Glomerular visceral epithelial cell (primary cell): ENCODE measurements around the gene UTP4.
A peak's percentile ranks its signal among the peaks of the same experiment; 100 is the strongest.
"Not testable (repeated sequence)": the region's sequence is repeated elsewhere in the genome, so short reads cannot be mapped to it uniquely, and the experiment has no call there.

Source experiments
- DNase-seq: peaks from one replicate; pipeline ENCODE4 v3.0.0-alpha.2; 2016; ENCODE audit errors: extremely low spot score

The UTP4 gene

DNA sequence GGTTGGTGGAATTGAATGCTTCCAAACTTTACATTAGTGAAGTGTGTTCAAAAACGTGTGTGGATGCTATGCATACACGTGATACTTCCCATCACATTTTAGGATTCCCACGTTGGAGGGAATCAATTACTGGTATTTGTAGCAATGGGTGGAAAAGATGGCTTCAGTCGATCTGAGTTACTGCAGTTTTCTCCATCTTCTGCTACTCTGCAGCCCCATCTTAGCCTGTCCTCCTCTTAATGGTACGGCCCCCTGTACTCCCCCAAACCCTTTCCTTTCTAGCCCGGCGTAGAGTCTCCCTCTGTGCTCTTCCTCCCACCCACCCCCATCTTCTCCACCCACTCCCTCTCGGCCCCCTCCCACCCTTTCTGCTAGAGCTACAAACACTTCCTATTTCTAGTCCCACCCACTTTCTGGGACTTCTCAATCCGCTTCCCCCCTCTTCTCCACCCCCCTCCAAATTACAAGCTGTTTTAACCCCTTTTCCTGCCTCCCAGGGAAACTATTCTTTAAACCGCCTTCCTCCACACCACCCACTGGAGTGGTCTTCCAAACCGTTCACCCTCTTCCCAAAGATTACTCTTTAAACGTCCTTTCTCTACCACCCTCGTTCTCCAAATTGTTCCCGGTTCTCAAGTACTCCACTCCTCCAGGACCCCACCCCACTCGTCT, 1.1 kb upstream of the UTP4 start:
- DNase-seq = peak; percentile 27

DNA sequence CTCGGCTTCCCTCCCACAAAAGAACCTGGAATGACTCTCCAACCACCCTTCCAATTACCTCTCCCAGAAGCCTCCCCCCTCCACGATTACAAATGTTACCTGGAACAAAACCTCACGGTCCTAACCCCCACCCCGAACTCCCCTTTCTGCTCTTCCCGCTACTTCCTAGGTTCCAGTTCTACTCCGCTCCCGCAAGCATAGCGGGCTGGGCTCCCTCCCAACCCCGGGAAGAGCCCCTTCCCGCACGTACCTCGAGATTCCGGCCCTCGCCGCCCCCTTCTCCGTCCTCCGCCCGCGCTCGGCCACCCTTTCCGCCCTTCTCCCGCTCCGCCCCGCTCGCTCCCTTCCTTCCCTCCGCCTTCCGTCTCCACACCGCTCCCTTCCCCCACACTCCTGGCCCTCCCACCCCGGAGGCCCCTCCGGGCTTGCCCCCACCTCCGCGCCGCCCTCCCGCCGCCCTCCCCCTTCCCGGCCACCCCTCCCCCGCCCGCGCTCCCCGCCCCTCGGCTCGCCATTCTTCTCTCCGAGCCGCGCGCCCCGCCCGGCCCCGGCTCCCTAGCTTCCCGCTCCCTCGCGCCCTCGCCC, 518 bp upstream of the UTP4 start:
- DNase-seq = peak; percentile 87

DNA sequence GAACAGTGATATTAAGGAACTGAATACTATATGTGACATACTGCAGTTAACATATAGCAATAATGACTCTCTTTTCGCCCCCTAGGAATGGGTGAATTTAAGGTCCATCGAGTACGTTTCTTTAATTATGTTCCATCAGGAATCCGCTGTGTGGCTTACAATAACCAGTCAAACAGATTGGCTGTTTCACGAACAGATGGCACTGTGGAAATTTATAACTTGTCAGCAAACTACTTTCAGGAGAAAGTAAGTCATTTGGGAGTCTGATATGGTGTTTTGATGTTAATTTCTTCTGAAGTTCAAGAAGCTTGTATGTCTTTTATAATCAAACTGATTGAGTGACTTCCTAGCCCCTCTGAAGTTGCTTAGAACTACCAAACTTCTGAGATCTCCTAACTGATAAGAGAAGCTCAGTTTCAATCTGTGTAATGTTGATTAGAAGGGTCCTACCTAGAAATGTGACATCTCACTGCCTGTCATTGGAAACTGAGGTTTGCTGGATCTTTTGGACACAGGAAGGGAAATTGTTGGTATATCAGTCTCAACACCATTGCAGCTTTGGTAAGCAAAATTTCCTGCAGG, 1.0 kb downstream of the UTP4 start:
- no peak for DNase-seq

DNA sequence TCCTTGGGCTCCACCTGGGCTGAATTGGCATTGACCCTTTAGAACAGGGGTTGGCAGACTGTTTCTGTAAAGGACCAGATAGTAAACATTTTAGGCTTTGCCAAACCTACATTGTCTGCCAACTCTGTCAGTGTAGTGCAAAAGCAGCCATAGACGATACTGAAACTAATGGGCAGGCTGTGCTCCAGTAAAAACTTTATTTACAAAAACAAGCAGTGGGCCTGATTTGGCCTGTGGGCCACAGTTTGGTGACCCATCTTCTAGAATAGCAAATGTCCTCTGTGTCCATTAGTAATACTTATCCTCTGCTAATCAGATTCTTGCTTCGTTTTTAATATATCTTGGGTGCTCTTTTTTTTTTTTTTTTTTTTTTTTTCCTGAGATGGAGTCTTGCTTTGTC, 6.2 kb downstream of the UTP4 start:
- DNase-seq = no peak

DNA sequence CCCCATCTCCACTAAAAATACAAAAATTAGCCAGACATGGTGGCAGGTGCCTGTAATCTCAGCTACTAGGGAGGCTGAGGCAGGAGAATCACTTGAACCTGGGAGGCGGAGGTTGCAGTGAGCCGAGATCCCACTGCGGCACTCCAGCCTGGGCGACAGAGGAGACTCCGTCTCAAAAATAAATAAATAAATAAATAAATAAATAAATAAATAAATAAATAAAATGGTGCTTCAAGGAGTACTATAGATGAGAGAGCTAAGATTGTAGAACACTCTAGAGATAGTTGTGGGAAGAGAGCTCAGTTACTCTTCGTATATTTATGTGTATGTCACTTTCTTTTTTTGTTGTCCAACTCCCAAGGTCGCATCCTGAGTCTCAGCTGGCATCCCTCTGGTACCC, 7.0 kb downstream of the UTP4 start:
- DNase-seq = not testable (repeated sequence)

DNA sequence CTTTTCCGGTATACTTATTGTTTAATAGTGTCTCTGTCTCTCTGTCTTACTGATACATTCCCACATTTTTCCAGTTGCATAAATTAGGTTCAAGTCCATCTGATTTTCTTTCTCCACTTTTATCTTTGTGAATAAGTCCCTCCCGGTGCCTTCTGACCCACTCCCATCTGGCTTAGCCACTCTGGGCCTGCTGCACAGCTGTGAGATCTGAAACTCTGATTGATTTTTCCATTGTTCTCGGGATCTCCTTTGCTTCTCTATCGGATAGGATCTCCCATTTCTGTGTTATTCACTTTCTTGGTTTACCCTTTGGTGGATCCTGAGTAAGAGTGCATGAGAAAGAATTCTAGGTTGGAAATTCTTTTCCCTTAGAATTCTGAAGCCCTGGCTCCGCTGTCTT, 8.6 kb downstream of the UTP4 start:
- no peak for DNase-seq

DNA sequence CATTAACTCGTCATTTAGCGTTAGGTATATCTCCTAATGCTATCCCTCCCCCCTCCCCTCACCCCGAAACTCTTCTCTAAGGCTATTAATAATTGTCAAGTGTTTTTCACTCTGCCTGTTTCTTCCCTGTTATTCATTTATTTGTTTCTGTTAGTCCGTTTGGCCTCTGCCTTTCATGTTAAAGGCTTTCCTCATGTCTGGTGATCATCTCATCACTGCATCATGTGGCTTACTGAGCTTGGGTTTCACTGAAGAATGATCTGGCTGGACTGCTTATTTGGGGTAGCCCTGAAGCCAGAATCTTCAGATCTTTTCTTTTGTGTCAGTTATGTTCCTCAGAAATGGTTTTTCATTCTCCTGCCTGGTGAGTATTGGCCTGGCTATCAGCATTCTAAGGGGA, 9.5 kb downstream of the UTP4 start:
- DNase-seq = no peak

DNA sequence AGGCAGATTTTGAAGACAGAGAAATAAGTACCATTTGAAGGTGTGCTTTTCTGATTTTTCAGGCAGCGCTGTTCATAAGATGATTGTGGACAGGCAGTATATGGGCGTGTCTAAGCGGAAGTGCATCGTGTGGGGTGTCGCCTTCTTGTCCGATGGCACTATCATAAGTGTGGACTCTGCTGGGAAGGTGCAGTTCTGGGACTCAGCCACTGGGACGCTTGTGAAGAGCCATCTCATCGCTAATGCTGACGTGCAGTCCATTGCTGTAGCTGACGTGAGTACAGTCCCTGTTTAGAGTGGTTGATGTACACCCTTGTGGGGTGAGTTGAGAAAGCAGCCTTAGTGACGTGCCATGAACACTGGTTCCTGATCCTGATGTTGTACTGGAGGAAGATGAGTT, 10.7 kb downstream of the UTP4 start:
- DNase-seq = peak; percentile 7

DNA sequence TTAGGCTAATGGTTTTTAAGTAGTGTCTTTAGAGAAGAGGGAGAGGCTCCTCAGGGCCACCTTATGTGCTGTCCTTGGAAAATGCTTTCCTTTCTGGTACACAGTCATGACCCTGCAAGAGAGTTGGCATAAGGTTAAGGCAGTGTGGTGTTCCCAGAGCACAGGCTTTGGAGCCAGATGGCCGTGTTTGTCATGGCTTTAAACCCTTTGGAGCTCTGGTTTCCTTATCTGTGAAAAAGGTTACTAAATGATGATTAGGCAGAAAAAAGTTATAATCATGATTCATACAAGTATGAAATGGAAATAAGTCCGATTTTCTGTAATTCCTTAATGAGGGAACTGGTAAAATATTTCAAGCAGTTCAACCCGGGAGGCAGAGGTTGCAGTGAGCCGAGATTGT, 13.2 kb downstream of the UTP4 start:
- DNase-seq = no peak

DNA sequence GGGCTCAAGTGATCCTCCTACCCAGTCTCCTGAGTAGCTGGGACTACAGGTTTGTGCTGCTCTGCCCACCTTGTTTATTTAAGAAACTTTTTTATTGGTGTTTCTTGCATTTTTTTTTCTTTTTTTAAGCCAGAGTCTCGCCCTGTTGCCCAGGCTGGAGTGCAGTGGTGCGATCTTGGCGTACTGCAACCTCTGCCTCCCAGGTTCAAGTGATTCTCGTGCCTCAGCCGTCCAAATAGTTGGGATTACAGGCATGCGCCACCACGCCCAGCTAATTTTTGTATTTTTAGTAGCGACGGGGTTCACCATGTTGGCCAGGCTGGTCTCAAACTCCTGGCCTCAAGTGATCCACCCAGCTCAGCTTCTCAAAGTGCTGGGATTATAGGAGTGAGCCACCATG, 17.2 kb downstream of the UTP4 start:
- not testable (repeated sequence) for DNase-seq

DNA sequence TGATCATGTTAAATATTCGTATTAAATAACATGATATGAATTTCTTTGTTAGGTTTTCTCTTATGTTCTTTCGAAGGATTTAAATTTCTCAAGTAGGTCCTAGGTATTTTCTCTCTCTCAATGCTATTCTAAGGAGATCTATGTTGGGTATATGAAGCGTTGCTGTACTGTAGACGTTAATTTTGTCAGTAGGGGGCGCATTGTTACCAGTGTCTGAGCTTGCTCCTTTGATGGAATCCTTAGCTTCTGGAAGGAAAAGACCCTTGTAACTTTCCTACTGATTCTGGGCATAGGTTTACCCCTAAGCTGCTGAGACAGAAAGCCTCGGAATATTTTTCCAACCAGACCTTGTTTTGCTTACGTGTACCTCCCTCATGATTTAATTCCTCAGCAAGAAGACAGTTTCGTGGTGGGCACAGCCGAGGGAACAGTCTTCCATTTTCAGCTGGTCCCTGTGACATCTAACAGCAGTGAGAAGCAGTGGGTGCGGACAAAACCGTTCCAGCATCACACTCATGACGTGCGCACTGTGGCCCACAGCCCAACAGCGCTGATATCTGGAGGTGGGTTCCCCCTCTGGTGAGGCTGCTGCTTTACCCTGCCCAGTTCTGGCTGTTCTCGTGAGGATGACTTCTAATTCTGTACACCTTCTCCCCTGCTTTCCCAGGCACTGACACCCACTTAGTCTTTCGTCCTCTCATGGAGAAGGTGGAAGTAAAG, 17.9 kb downstream of the UTP4 start:
- DNase-seq = peak; percentile 68

DNA sequence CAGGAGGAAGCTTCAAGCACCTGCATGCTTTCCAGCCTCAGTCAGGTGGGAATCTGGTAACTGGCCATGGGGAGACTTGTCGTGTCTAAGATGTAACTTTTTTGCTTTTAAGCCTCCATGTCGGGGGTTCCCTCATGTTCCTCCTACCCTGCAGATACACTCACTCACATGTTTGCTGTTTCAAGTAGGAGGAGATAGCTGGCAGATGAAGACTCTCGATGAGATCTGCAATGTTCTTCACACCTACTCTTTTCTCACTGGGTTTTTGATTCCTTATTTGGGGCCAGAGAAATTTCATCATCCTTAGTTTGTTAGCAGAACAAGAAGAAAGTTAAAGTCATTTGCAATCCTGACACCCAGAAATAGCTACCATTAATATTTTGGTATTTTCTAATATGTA, 24.7 kb downstream of the UTP4 start:
- no peak for DNase-seq

DNA sequence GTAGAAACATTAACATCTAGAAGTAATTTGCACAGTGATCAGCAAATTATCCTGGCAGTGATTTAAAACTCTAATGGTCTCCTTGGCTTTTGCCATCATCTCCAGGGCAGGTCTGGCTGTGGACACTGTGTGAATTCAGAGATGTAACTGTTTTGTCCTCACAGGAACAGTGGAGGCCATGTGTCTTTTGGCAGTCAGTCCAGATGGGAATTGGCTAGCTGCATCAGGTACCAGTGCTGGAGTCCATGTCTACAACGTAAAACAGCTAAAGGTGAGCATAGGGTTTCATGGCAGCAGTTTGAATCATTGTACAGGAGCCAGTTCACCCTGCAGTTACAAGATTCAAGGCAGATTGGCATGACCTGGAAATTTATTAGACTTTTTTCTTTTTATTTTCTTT, 27.7 kb downstream of the UTP4 start:
- DNase-seq = no peak

DNA sequence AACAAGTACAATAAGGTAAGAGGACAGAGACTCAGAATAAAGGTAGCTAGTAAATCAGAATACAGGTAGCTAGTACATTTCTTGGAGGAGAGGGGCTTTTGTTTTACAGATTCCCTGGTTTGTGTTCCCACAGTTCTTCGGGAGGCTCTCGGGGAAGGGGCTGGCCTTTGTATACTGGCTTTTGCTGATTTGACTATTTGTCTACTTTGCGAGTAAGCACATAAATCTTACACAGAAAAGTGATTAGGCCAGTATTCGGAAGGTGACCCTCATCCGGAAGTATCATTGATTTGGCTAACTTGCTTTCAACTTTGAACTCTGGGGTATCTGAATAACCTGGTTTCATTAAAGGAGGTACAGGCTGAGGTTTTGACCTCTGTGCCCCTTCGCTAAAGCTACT, 33.1 kb downstream of the UTP4 start:
- no peak for DNase-seq

DNA sequence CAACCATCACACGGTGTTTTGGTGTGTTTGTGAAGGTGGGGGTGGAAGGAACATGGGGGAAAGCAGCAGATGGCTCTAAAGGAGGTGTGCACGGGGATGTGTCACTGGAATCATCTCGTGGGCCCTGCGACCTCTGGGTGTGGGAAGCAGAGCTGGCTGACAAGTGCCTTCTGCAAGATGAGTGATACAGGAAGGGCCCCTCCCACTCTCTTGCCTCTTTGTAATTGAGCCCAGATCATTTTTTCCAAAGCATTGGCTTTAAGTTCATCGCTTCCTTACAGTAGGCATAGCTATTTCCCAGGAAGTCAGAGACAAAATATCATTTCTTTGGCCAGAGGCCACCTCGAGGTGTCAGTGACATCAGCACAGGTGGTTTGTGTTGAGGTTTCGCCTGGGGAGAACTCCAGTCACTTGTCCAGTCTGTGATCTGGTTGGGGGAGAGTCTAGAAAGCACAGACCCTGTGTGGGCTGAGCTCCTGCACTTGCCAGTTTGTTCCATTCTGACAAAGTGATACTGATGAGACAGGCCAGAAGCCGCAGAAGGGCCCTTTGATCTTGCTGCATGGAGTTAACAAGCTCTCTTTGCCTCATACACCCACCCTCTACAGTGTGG, 33.9 kb downstream of the UTP4 start:
- no peak for DNase-seq

DNA sequence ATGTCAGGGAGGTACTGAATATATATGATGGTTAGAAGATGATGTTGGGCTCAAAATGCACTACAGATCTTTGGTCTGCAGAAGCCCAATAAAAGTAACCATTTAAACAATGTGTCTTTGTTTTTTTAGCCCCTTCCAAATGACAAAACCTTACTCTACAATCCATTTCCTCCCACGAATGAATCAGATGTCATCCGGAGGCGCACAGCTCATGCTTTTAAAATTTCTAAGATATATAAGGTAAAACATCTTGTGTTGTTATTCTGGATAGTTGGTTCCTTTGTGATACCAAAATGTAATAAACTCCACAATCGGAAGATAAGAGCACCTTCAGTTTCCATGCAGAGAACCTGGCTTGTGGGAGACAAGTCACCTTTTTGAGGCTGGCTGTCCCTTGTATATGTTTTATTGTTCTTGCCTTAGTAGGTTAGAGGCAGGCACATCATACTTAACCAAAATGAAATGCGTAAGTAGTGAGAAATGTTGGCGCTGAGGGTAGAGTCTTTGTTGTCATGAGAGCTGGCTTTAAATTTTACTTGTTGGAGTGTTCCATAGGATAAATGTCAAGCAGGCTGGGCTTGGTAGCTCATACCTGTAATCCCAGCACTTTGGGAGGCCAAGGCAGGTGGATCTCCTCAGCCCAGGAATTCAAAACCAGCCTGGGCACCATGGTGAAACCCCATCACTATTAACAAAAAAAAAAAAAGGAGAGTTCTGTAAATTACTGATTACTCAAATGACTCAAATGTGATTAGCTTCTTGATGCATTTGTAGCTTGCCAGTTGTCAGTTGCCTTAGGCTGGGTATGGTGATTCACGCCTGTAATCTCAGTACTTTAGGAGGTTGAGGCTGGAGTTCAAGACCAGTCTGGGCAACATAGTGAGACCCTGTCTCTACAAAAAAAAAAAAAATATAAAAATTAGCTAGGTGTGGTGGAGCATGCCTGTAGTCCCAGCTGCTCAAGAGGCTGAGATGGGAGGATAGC, 34.8 kb downstream of the UTP4 start:
- DNase-seq = no peak

DNA sequence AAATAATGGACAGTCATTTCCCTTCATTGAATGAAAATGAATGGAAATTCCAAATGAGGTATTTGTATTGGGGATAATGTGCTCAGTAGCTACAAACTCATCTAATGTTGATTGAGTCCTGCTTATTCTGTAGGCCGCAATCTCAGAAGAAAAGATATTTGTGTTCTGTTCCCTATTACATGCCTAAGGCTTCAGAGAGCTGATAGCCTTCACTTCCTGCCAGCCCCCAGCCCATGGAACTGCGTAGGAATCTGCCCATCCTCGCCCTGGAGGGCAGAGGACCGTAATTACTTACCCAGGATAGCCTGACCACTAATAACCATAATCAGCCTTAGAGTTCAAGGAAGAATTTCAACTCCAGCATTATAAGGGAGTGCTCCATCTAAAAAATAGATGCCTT, 36.6 kb downstream of the UTP4 start:
- no peak for DNase-seq

DNA sequence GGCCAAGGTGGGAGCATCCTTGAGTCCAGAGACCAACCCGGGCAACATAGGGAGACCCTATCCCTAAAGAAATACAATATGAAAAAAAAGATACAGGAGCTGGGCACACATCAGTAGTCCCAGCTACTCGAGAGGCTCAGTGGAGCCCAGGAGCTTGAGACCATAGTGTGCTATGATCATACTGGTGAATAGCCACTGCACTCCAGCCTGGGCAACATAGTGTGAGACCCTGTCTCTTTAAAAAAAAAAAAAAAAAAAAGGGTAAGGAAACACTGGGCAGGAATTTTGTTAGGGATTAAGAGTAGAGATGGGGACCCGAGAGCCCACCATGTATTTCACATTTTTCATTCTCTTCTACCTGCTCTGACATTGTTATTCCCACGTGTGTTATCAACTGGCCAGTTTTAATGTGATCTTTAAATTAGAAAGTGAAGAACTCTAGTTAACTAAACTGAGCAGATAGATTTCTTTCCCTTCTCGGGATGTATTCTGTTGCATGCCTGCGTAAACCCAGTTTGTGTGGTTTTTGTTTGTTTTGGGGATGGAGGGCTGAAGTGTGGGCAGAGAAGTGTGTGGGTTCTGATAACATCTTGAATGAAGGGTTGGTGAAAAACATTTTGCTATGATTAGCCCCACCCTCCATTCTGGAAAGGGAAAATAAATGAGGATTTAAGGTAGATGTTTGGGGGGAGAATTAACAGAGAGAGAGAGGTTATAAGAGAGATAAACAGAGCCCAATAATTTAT, 37.3 kb downstream of the UTP4 start:
- DNase-seq = no peak

DNA sequence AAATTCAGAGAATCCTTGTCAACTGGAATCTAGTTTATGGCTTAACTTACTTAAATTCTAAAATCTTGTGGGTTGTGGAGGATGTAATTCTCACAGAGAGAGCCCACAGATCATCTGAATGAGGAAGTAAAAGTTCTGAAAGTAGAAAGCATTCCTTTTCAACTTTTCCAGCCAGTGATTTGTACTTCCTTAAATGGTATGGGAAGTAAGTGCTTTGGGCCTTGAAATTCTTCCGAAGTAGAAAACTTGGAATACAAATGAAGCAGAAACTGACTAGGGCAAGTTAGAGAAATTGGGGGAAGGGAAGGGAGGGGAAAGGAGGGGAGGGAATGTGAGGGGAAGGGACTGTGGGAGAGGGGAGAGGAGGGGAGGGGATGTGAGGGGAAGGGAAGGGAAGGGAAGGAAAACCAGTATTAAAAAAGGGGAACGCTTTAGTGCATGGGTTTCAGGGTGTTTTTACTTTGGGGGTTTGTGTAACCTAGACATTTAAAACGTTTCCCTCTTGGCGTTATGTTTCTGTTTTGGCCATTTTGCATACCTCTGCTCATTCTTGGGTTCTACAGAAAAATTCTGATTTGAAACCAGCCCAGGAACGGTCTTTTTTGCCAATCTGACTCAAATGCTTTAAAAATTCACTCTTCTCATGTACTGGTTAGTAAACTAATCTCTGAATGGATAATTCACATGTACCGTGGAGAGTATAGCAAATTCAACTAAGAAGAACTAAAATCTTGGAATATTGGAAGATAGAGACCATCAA, 39.1 kb downstream of the UTP4 start:
- no peak for DNase-seq
